Esophagus muscularis mucosa (tissue), 4 donors: Measurements from ENCODE around the gene ARHGEF12.

Experiments used
- CTCF ChIP-seq, 3 experiments: fragments of 200-600 bp in 2 of 3; fragments of 450-650 bp in 1 of 3; sonication (generic) in 2 of 3; IDR thresholded peaks; one replicate each; pipeline ENCODE4 v1.5.1; 2017 to 2019; ENCODE audit warnings: antibody characterized with exemption in 3 of 3, mild to moderate bottlenecking in 2 of 3, moderate library complexity in 1 of 3
- EP300 ChIP-seq: sonication (generic); formaldehyde crosslinking; IDR thresholded peaks from one replicate; pipeline ENCODE4 v1.6.1; 2017; ENCODE audit warnings: antibody characterized with exemption
- POLR2A ChIP-seq: fragments of 450-650 bp; IDR thresholded peaks from one replicate; pipeline ENCODE4 v1.6.1; 2017; ENCODE audit warnings: antibody characterized with exemption, moderate library complexity, mild to moderate bottlenecking, low read depth
- POLR2AphosphoS5 ChIP-seq, 2 donors: sonication (generic); formaldehyde crosslinking; IDR thresholded peaks; one replicate each; pipeline ENCODE4 v1.6.1; 2017; ENCODE audit warnings: antibody characterized with exemption in 2 of 2

GRCh38 chr11:120340529-120340928 lies 4.3 kb downstream of the ARHGEF12 start:
- TF ChIP-seq POLR2AphosphoS5 (IDR thresholded peaks at IDR 0.05) (no peak), POLR2A (no peak), CTCF (IDR thresholded peaks at IDR 0.05) (no peak), EP300 (no peak)
